ENCODE data around the gene PTPN4. TPM values are rescaled to one million over a fixed set of nuclear protein-coding genes. Genes with fewer than 3 reads are reported as not detected.

PTPN4 gene
- total RNA-seq, 1 experiment from 2014 or later = 46.8 TPM

- DNase-seq = no peak
- H3K36me3 ChIP-seq (ENCODE audit: control insufficient read depth, insufficient read depth, low read length) = no peaks in the 10 kb centered on the region
- no peak overlapping the region for H3K4me3 Mint-ChIP-seq (ENCODE audit: unreplicated experiment)
- no peaks in the 10 kb centered on the region for H3K27me3 Mint-ChIP-seq (ENCODE audit: insufficient read depth, unreplicated experiment)
- intact Hi-C loops (cut with micrococcal nuclease; ENCODE audit: unreplicated experiment) = no loop called here
- H3K27ac Mint-ChIP-seq (ENCODE audit: unreplicated experiment) = no peak overlapping the region
- H3K4me3 ChIP-seq (ENCODE audit: low read depth, low read length) = no peak overlapping the region
- no peaks in the 10 kb centered on the region for H3K4me1 Mint-ChIP-seq (ENCODE audit: low read depth, unreplicated experiment)
- TF ChIP-seq CTCF (IDR thresholded peaks at IDR 0.05; ENCODE audit: insufficient read depth in 1 of 2, low read depth in 1 of 2, low read length in 1 of 2, severe bottlenecking in 1 of 2, unreplicated experiment in 1 of 2) = no peak
- no peaks in the 10 kb centered on the region for H3K9me3 Mint-ChIP-seq (ENCODE audit: unreplicated experiment)
- no peaks in the 10 kb centered on the region for H3K27me3 ChIP-seq (replicated peaks; ENCODE audit: control insufficient read depth, insufficient read depth, low read length)
- no peaks in the 10 kb centered on the region for H3K4me1 ChIP-seq
- no peaks in the 10 kb centered on the region for H3K36me3 Mint-ChIP-seq (ENCODE audit: insufficient read depth, unreplicated experiment)
- ChIA-PET CTCF (no interaction called here), POLR2A (no interaction called here)
- BruUV-seq (replicated peaks) = no TSS peak
- no peaks in the 10 kb centered on the region for H3K9me3 ChIP-seq
Observed at GRCh38 chr2:119730671-119731177, 29.0 kb upstream of the PTPN4 start.

GRCh38 chr2:119731983-119732382, 27.7 kb upstream of the PTPN4 start:
- Histone ChIP-seq H3K9me3 (no peaks in the 10 kb centered on the region), H3K4me3 (ENCODE audit: low read depth, low read length) (no peak overlapping the region), H3K27me3 (replicated peaks; ENCODE audit: control insufficient read depth, insufficient read depth, low read length) (no peaks in the 10 kb centered on the region), H3K36me3 (ENCODE audit: control insufficient read depth, insufficient read depth, low read length) (no peaks in the 10 kb centered on the region), H3K4me1 (no peaks in the 10 kb centered on the region)
- POLR2A ChIA-PET = no interaction called here
- Mint-ChIP-seq H3K4me1 (ENCODE audit: low read depth, unreplicated experiment) (no peaks in the 10 kb centered on the region), H3K27ac (ENCODE audit: unreplicated experiment) (no peak overlapping the region), H3K27me3 (ENCODE audit: insufficient read depth, unreplicated experiment) (no peaks in the 10 kb centered on the region), H3K36me3 (ENCODE audit: insufficient read depth, unreplicated experiment) (no peaks in the 10 kb centered on the region), H3K4me3 (ENCODE audit: unreplicated experiment) (no peak overlapping the region), H3K9me3 (ENCODE audit: unreplicated experiment) (no peaks in the 10 kb centered on the region)
- TF ChIP-seq CTCF (IDR thresholded peaks at IDR 0.05; ENCODE audit: insufficient read depth in 1 of 2, low read depth in 1 of 2, low read length in 1 of 2, severe bottlenecking in 1 of 2, unreplicated experiment in 1 of 2) = no peak
- CTCF ChIA-PET = no interaction called here
- no TSS peak for BruUV-seq (replicated peaks)
- intact Hi-C loops (cut with micrococcal nuclease; ENCODE audit: unreplicated experiment) = no loop called here
- no peak for DNase-seq

GRCh38 chr2:119732601-119733164, 27.0 kb upstream of the PTPN4 start:
- Histone ChIP-seq H3K9me3 (no peaks in the 10 kb centered on the region), H3K36me3 (ENCODE audit: control insufficient read depth, insufficient read depth, low read length) (no peaks in the 10 kb centered on the region), H3K27me3 (replicated peaks; ENCODE audit: control insufficient read depth, insufficient read depth, low read length) (no peaks in the 10 kb centered on the region), H3K4me3 (ENCODE audit: low read depth, low read length) (no peak overlapping the region), H3K4me1 (no peaks in the 10 kb centered on the region)
- H3K4me3 Mint-ChIP-seq (ENCODE audit: unreplicated experiment) = no peak overlapping the region
- intact Hi-C loops (cut with micrococcal nuclease; ENCODE audit: unreplicated experiment) = no loop called here
- no peaks in the 10 kb centered on the region for H3K36me3 Mint-ChIP-seq (ENCODE audit: insufficient read depth, unreplicated experiment)
- no peak for TF ChIP-seq CTCF (IDR thresholded peaks at IDR 0.05; ENCODE audit: insufficient read depth in 1 of 2, low read depth in 1 of 2, low read length in 1 of 2, severe bottlenecking in 1 of 2, unreplicated experiment in 1 of 2)
- no TSS peak for BruUV-seq (replicated peaks)
- ChIA-PET POLR2A (no interaction called here), CTCF (no interaction called here)
- H3K4me1 Mint-ChIP-seq (ENCODE audit: low read depth, unreplicated experiment) = no peaks in the 10 kb centered on the region
- H3K9me3 Mint-ChIP-seq (ENCODE audit: unreplicated experiment) = no peaks in the 10 kb centered on the region
- DNase-seq = no peak
- H3K27ac Mint-ChIP-seq (ENCODE audit: unreplicated experiment) = no peak overlapping the region
- H3K27me3 Mint-ChIP-seq (ENCODE audit: insufficient read depth, unreplicated experiment) = no peaks in the 10 kb centered on the region

Data from Caco-2 (cell line).